GM21423 (cell line): ENCODE results near the gene SOX13.

ENCODE experiments used
- ATAC-seq: cut with Tn5 transposase; IDR thresholded peaks from one replicate; pipeline ENCODE4 v1.9.1; 2021; ENCODE audit warnings: mild to moderate bottlenecking, moderate library complexity; ENCODE audit not compliant: unreplicated experiment

Gene SOX13

DNA sequence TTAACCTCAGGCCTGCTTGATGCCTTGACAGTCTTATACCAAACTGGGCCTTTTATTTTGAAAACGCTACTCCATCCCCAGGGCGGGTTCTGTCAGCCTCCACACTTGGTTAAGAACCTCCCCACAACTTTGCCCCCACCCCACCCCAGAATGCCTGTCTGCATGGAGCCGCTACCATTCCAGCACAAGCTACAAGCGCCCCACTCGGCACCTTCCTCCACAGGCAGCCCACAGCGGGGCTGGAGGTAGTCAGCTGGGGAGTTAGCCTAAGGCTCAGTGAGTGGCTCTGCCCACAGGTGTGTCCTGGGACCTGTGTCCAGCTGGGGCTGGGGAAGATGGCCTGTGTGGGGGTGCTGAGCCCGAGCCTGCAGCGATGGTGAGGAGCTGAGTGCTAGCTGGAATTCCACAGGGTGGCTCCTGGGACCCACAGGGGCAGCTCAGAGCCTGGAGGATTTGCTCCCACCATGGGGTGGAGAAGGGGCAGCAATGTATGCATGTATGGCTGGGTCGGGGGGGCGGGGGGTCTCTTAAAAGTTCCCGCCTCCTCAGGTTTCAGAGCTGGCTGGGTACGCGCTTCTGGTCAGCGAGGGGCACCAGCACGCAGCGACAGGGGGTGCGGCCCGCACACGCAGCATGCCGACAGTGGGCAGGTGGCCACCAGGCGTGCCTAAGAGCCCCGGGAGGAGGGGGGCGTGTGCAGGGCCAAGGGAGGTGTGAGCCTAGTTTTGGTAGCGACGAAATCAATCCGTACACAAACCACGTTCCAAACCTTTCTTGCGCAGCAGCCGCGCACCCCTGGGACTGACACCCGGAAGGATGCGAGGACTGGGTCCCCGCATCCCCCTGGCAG lies 78.0 kb downstream of the SOX13 start:
- ATAC-seq: no peak

DNA sequence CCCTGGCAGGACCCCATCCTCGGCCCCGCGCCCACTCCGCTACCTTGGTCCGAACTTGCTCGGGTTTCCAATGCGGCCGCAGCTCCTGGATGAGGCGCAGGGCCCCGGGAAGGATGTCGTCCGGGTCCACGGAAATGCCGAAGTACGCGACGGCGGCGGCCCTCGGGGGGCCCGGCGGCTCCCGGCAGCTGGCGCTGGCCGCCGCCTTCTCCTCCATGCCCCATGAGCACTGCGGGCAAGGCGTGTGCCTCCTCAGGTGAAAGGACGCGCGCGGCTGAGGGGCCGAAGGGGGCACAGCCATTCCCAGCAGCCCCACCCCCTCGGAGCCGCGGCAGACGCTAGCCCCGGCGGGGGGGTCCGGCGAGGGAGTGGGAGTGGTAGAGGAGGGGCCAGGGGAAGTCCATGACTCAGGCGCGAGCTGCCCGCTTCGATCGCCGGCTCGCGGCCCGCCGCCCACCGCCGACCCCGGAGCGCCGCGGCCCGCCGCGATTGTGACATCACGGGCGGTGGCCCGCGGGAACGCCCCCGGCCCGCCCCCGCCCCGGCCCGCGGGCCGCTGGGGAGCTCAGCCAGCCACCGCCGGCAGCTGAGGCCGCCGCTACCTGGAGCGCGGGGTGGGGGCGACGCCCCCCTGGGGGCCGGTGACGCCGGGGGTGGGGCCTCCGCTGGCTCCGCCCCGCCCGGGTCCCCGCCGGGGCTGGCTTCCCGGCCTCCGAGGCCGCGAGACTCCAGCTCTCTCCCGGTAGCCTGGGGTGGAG lies 78.8 kb downstream of the SOX13 start, which contains the start of gene ETNK2:
TSS of gene ETNK2 (minus strand) at position 493 of the 758 bp plus-strand sequence. CDS start at position 301, 192 bp downstream.
- ATAC-seq: no peak

GRCh38 chr1:204152310-204153044 lies 79.6 kb downstream of the SOX13 start:
- ATAC-seq: no peak

GRCh38 chr1:204153667-204154066 lies 80.8 kb downstream of the SOX13 start:
- no peak for ATAC-seq

DNA sequence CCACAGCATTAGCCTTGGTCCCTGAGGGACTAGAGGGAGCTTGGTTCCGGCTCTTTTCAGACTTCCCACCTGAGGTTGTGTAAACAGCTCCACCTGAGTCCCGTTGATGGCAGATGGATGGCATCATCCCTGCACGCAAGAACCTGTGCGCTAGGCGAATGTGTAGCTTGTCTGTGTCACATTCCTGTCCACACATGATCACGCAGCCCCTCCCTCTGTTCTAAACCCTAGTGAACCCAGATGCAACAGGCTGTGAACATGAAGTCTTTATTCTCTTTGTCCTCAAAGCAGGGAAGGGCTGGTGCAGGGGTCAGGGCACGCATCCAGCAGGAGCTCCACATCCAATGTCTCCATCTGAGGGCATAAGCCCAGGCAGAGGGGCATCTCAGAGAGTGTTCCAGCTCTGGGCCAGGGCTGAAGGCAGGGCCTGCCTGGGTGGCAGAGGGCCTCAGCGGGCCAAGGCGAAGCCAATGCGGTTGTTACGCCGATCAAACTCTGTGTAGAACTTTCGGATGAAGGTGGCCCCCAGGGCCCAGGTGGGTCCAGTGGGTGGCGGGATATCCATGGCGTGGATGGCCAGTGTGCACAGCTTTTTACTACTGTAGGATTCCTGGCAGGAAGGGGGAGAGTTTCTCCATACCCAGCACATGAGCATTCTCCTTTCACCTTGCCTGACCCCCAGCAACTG lies 81.8 kb downstream of the SOX13 start:
- ATAC-seq: no peak

GRCh38 chr1:204155881-204156280 lies 83.0 kb downstream of the SOX13 start:
- ATAC-seq: no peak

- ATAC-seq: no peak
These were observed 85.0 kb downstream of the SOX13 start for GRCh38 chr1:204157962-204158361.

GRCh38 chr1:204161609-204162493 lies 88.9 kb downstream of the SOX13 start:
- ATAC-seq: no peak

DNA sequence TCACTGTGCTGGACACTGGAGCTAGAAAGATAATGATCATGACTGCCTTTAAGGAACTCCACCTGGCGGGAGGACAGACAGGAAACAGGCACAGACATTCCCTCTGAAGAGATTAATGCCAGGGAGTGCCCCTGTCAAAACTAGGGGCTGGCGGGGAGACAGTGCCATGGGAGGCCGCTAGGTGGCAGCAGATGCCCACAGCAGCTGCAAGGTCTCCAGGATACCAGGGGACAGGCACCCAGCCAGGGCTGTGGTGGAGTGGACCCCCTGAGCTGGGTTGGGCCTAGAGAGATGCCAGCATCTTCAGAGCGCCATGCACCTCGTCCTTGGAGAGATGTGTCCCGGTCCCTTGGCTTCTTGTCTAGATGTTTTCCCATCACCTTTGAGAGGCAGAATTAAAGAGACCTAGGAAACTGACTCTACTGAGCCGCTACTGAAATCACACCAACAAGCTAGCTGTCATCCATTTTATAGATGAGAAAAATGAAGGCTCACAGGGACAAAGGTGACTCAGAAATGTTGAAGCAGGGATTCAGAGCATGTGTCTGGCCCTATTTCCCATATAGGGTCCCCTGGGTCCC lies 89.7 kb downstream of the SOX13 start:
- ATAC-seq: no peak

GRCh38 chr1:204166219-204166618 lies 93.3 kb downstream of the SOX13 start, which contains the start of gene REN:
REN (minus strand) TSS chr1:204166337; CDS start chr1:204166293, 44 bp downstream.
- ATAC-seq: no peak

DNA sequence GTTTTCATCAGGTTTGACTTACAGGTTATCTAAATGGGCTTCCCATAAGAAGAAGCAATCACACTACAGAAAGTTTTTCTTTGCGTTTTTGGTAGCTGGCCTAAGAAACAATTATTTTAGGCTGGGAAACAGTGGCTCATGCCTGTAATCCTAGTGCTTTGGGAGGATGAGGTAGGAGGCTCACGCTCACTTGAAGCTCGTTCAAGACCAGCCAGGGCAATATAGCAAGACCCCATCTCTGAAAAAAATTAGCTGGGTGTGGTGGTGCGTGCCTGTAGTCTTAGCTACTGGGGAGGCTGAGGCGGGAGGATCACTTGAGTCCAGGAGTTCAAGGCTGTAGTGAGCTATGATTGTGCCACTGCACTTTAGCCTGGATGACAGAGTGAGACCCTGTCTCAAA lies 94.8 kb downstream of the SOX13 start:
- ATAC-seq: no peak

DNA sequence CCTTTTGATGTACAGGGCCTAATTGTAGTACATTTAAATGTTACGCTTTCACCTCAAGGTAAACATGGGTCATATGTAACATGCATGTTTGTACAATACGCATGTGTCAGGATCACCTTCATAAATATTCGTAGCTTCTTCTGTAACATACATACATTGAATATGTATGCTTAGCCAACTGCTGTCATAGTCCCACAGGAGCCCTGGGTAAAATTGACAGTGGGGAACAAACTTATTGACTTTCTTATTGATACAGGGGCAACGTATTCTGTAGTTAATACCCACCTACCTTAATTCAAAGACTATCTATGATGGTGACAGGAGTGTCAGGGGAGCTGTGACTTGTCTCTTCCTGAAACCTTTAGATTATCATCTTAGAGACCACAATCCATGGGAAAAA lies 96.9 kb downstream of the SOX13 start:
- no peak for ATAC-seq

- ATAC-seq: no peak
These were observed 97.7 kb downstream of the SOX13 start for GRCh38 chr1:204170494-204171155.

GRCh38 chr1:204171751-204172178 lies 98.8 kb downstream of the SOX13 start:
- no peak for ATAC-seq

GRCh38 chr1:204172404-204173029 lies 99.6 kb downstream of the SOX13 start:
- ATAC-seq: no peak

GRCh38 chr1:204174958-204175357 lies 102.0 kb downstream of the SOX13 start:
- ATAC-seq: no peak

DNA sequence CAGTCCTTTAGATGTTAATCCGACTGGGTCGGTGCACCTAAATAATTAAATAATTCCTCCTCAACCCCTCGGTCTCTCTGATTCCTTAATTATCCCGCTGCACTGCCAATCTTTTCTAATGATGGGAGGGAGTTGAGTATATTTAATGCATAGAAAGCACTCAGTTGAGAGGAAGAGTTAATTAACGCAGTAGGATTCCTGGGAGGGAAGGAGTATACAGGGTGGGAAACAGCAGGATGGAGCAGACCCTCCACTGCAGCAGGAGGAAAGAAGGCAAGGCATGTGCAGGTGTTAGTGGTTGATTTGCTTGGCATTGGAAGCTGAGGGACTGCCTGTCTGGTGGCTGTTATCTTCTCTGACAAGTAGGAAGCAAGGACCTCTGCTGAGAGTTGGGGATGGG lies 103.1 kb downstream of the SOX13 start:
- ATAC-seq: no peak

DNA sequence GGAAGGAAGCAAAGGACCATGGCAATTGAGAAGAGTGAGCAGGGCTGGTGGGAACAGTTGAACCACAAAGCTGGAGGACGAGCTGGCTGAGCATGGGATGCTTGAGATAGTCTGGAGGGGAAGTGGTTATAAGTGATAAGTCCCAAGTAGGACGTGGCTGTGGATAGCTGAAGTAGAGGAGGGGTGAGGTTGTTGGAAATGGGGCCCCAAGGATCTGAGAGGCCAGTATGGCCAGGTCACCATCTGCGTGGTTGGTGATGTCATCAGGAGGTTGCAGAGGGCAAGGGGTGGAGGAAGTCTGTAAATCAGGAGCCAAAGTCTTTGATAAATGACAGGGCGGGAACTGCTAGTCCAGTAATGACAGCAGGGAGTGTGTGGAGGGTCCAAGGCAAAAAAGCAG lies 104.2 kb downstream of the SOX13 start:
- ATAC-seq: no peak
